Esophagus muscularis mucosa (tissue), 4 donors: ENCODE data around the gene TDRD6. TPM values are rescaled to one million over a fixed set of nuclear protein-coding genes. Genes with fewer than 3 reads are reported as not detected.

Experiments
- DNase-seq: peaks from one replicate; pipeline ENCODE4 v3.0.0-alpha.2; 2017; ENCODE audit errors: extremely low spot score
- H3K27ac ChIP-seq, 4 donors: fragments of 200-600 bp; sonication (generic); replicated peaks in 1 of 4; 1 replicate in 3 of 4; 2 replicates in 1 of 4; pipeline ENCODE4 v1.5.1; 2016 to 2019; ENCODE audit warnings: mild to moderate bottlenecking in 1 of 4
- H3K27me3 ChIP-seq, 4 donors: fragments of 200-600 bp; sonication (generic); one replicate each; pipeline versions ENCODE4 v1.5.1 to v1.6.0; 2016 to 2019
- H3K36me3 ChIP-seq, 4 donors: fragments of 200-600 bp; sonication (generic); one replicate each; pipeline ENCODE4 v1.5.1; 2016 to 2019
- H3K4me1 ChIP-seq, 4 donors: fragments of 200-600 bp; sonication (generic); one replicate each; pipeline ENCODE4 v1.5.1; 2016 to 2019
- H3K4me3 ChIP-seq, 4 donors: fragments of 200-600 bp; sonication (generic); 1 replicate in 2 of 4; 2 replicates in 2 of 4; pipeline ENCODE4 v1.5.1; 2016 to 2019; ENCODE audit warnings: mild to moderate bottlenecking in 4 of 4, moderate library complexity in 1 of 4
- H3K9me3 ChIP-seq, 4 donors: fragments of 200-600 bp; sonication (generic); 1 replicate in 3 of 4; 2 replicates in 1 of 4; pipeline ENCODE4 v1.5.1; 2016 to 2019
- EP300 ChIP-seq: sonication (generic); formaldehyde crosslinking; IDR thresholded peaks from one replicate; pipeline ENCODE4 v1.6.1; 2017; ENCODE audit warnings: antibody characterized with exemption
- POLR2A ChIP-seq: fragments of 450-650 bp; IDR thresholded peaks from one replicate; pipeline ENCODE4 v1.6.1; 2017; ENCODE audit warnings: antibody characterized with exemption, moderate library complexity, mild to moderate bottlenecking, low read depth
- POLR2AphosphoS5 ChIP-seq, 2 donors: sonication (generic); formaldehyde crosslinking; IDR thresholded peaks; one replicate each; pipeline ENCODE4 v1.6.1; 2017; ENCODE audit warnings: antibody characterized with exemption in 2 of 2
- WGBS: methylation state at CpG from one replicate; pipeline ENCODE4 v1.1.5; 2018; 5-methylcytosine and 5-hydroxymethylcytosine counted together
- intact Hi-C: fragments of 100-400 bp; cut with DNase I; formaldehyde crosslinking; loops from one replicate; pipeline ENCODE4 v1.15.1; 2023
- total RNA-seq, 4 donors: library from RNA; depleted of rRNA; stranded (reverse); fragments of >200 nt; gene quantifications; one replicate each; pipeline versions ENCODE4 v1.1.0 to v1.2.1, GENCODE V29; 2016
- TF ChIP-seq, protein P1 (sequence below), 3 experiments: fragments of 200-600 bp in 2 of 3; fragments of 450-650 bp in 1 of 3; sonication (generic) in 2 of 3; IDR thresholded peaks; one replicate each; pipeline ENCODE4 v1.5.1; 2017 to 2019; ENCODE audit warnings: antibody characterized with exemption in 3 of 3, mild to moderate bottlenecking in 2 of 3, moderate library complexity in 1 of 3

Gene TDRD6
- total RNA-seq, 4 donors from 2014 or later, result 0.13 to 2.1 (median 0.74) TPM

DNA sequence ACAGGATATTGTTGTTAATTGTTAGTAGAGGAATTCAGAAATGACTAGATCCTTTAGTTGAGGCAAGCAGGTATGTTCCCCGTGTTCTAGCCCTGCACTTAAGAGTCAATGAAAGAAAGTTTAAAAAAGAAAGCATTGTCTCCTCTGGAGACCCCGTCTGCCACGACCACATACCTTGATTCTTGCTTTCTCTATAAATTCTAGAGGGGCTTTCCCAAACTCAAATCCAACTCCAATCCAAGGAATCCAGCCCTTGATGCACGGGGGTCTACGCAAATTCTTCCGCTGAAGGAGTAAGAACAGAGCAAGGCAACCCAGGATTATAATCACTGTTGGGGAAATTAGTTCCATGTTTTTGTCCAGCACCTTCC, 35.5 kb upstream of the TDRD6 start:
- H3K9me3 ChIP-seq, result no peaks in the 10 kb centered on the region
- WGBS, result under 1% methylated on average over 6 of the region's 6 CpGs
- intact Hi-C loops, result no loop called here
- no peak for DNase-seq
- H3K27ac ChIP-seq, result peak overlapping the region; percentile 90 to 94 (median 94)
- no peaks in the 10 kb centered on the region for H3K27me3 ChIP-seq
- peaks cover 10 to 39% (median 28%) of the 10 kb centered on the region in 4 donors for H3K4me1 ChIP-seq
- TF ChIP-seq EP300 (no peak), POLR2AphosphoS5 (IDR thresholded peaks at IDR 0.05) (no peak), POLR2A (no peak)
- TF ChIP-seq, protein P1, sequence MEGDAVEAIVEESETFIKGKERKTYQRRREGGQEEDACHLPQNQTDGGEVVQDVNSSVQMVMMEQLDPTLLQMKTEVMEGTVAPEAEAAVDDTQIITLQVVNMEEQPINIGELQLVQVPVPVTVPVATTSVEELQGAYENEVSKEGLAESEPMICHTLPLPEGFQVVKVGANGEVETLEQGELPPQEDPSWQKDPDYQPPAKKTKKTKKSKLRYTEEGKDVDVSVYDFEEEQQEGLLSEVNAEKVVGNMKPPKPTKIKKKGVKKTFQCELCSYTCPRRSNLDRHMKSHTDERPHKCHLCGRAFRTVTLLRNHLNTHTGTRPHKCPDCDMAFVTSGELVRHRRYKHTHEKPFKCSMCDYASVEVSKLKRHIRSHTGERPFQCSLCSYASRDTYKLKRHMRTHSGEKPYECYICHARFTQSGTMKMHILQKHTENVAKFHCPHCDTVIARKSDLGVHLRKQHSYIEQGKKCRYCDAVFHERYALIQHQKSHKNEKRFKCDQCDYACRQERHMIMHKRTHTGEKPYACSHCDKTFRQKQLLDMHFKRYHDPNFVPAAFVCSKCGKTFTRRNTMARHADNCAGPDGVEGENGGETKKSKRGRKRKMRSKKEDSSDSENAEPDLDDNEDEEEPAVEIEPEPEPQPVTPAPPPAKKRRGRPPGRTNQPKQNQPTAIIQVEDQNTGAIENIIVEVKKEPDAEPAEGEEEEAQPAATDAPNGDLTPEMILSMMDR (IDR thresholded peaks at IDR 0.05), result no peak
- peaks cover 0 to 11% (median 4%) of the 10 kb centered on the region in 4 donors for H3K36me3 ChIP-seq
- H3K4me3 ChIP-seq, result peak overlapping the region; percentile 80 to 97 (median 90)

DNA sequence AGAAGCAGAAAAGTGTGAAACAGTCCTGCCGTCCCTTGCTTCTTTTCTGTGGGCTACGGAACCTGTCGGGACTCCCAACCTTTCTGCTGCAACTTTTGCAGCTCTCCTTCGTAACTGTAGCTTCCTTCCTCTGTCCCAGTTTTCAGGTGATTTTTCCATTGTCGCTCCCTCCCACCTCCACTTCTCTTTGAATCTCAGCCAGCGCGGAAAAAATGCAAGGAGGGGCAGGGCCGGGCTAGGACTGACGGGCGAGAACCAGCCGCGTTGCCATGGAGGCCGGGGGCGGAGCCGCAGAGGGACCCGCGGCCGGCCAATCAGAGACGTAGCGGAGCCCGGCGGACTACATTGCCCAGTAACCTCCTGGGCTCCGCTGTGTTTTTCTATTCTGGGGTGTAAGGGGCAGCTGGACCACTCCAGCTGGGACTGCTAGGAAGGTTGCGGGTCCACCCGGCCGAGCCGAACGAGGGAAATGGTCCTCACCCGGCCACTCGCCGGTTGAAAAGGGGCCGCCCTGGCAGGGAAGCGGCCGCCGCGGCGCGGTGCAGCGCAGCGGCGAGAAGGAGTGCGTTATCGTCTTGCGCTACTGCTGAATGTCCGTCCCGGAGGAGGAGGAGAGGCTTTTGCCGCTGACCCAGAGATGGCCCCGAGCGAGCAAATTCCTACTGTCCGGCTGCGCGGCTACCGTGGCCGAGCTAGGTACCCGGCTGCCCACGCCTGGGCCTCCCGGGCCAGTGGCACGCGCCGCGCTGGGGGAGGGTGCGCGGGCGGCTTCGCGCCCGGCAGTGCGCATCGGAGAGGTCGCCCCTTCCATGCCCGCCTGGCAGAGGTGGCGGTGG, 34.9 kb upstream of the TDRD6 start, which contains the start of the genes CYP39A1 and SLC25A27:
Gene CYP39A1 (minus strand): TSS at position 216 of the 836 bp plus-strand sequence. CDS start 236 bp downstream, outside the sequence.
Gene SLC25A27 (plus strand): TSS at position 373 of the 836 bp plus-strand sequence. CDS start 218 bp downstream, at position 591.
- Histone ChIP-seq H3K9me3 (no peaks in the 10 kb centered on the region), H3K4me3 (peak within 1 kb of the TSS; percentile 80 to 97 (median 90)), H3K27ac (peak within 1 kb of the TSS; percentile 90 to 94 (median 94)), H3K4me1 (peaks cover 10 to 39% (median 28%) of the 10 kb centered on the region in 4 donors), H3K27me3 (no peaks in the 10 kb centered on the region), H3K36me3 (peaks cover 0 to 11% (median 5%) of the 10 kb centered on the region in 4 donors)
- intact Hi-C loops, result no loop called here
- peak; percentile 96 for DNase-seq
- WGBS, result under 1% methylated on average over 33 of the region's 72 CpGs
- TF ChIP-seq POLR2A (no peak), POLR2AphosphoS5 (IDR thresholded peaks at IDR 0.05) (peak; percentile 76)

DNA sequence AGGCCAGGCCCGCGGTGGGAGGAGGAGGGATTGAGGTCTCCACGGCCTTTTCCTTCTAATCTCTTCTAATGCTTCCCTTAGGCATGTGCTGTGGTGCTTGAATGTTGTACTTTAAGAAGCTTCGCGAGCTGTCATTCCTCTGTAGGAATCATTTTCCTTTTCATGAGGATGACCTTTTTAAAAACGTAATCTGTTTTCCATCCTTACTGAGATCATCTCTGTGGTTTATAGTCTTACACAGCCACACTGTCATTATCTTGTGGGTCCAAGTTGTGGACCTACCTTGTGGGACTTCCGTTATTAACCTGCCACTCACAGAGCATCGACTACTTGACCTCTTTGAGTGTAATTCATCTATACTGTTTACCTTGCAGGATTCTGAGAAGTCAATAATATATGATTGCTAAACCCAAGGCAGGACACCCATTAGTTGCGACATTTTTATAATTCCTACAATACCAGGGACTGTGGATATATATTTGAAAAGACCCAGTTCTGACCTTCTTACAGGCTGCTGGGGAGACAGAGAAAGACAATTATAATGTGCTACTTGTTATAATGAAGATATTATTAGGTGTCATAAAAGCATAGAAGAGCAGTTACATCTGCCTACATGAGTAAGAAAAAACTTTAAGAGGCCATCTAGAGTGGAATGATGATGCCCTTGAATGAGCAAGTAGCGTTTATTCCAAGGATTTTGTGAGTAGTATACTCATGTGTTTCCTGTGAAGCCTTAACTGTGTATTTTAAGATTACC, 34.1 kb upstream of the TDRD6 start:
- whole genome bisulfite sequencing, result 17% methylated on average over 10 of the region's 10 CpGs
- Histone ChIP-seq H3K9me3 (no peaks in the 10 kb centered on the region), H3K4me3 (peak overlapping the region; percentile 80 to 97 (median 90)), H3K27me3 (no peaks in the 10 kb centered on the region), H3K27ac (peak overlapping the region; percentile 90 to 94 (median 94)), H3K4me1 (peaks cover 10 to 39% (median 28%) of the 10 kb centered on the region in 4 donors), H3K36me3 (peaks cover 0 to 15% (median 7%) of the 10 kb centered on the region in 4 donors)
- TF ChIP-seq, protein P1 (IDR thresholded peaks at IDR 0.05), result no peak
- no peak for TF ChIP-seq POLR2AphosphoS5 (IDR thresholded peaks at IDR 0.05)
- TF ChIP-seq POLR2A, result no peak
- no peak for TF ChIP-seq EP300
- intact Hi-C loops, result no loop called here
- DNase-seq, result no peak

DNA sequence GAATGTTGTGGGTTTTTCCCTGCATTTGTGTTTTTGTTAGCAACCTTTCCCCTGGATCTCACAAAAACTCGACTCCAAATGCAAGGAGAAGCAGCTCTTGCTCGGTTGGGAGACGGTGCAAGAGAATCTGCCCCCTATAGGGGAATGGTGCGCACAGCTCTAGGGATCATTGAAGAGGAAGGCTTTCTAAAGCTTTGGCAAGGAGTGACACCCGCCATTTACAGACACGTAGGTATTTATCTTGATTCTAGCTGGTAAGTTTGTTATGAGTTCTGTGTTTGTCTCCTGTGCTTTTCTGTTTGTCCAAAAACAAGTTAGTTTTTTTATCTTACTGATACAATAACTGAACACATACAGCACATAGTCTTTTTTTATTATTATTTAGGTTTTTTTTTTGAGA, 31.9 kb upstream of the TDRD6 start:
- Histone ChIP-seq H3K36me3 (peaks cover 0 to 28% (median 10%) of the 10 kb centered on the region in 4 donors), H3K27ac (no peak overlapping the region), H3K4me3 (no peak overlapping the region), H3K9me3 (no peaks in the 10 kb centered on the region), H3K27me3 (no peaks in the 10 kb centered on the region), H3K4me1 (peaks cover 10 to 24% (median 22%) of the 10 kb centered on the region in 4 donors)
- TF ChIP-seq, protein P1 (IDR thresholded peaks at IDR 0.05), result no peak
- TF ChIP-seq EP300 (no peak), POLR2A (no peak), POLR2AphosphoS5 (IDR thresholded peaks at IDR 0.05) (no peak)
- 79% methylated on average over 6 of the region's 6 CpGs for WGBS
- intact Hi-C loops, result no loop called here
- DNase-seq, result no peak

DNA sequence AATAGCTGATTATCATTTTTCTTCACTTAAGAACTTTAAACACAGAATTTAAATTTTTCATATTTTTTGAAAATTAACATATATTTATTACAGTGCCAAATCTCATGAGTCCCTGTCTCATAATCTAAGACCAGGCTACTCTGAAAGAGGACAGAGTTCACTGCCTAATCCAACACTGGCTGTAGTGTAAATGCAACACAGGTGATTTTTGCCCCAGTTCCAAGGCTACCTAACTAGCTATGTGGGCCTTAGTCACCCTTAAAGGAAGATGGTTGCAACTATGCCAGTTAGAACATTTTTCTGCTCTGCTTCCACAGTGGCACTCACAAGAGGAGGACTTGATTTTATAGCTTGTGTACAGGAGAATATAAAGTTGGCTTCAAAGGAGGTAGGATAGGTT, 30.0 kb upstream of the TDRD6 start:
- Histone ChIP-seq H3K4me1 (peaks cover 10 to 22% (median 16%) of the 10 kb centered on the region in 4 donors), H3K9me3 (no peaks in the 10 kb centered on the region), H3K27me3 (no peaks in the 10 kb centered on the region), H3K27ac (no peak overlapping the region), H3K4me3 (no peak overlapping the region), H3K36me3 (peaks cover 0 to 36% (median 12%) of the 10 kb centered on the region in 4 donors)
- DNase-seq, result no peak
- TF ChIP-seq EP300, result no peak
- TF ChIP-seq, protein P1 (IDR thresholded peaks at IDR 0.05), result no peak
- no peak for TF ChIP-seq POLR2A
- TF ChIP-seq POLR2AphosphoS5 (IDR thresholded peaks at IDR 0.05), result no peak
- intact Hi-C loops, result no loop called here
